DMS153 treated with DMSO at 0.1 percent for 48 hours (cell line): ENCODE measurements around the gene IFNA17.
"Not testable (repeated sequence)": the region's sequence is repeated elsewhere in the genome, so short reads cannot be mapped to it uniquely, and the experiment has no call there.

Source experiments
- DNase-seq: peaks from one replicate; lab custom pipeline; 2025; ENCODE audit not compliant: unreplicated experiment; lab: John Stamatoyannopoulos, UW

IFNA17 gene

GRCh38 chr9:21210782-21211181, 17.2 kb downstream of the IFNA17 start:
- not testable (repeated sequence) for DNase-seq

- DNase-seq: no peak
Measured at GRCh38 chr9:21210311-21210710, 17.7 kb downstream of the IFNA17 start.

- not testable (repeated sequence) for DNase-seq
Measured at GRCh38 chr9:21207043-21207442, 21.0 kb downstream of the IFNA17 start, which contains the start of gene IFNA10. IFNA10 (minus strand) TSS chr9:21207143; CDS start chr9:21207097, 46 bp downstream.

- DNase-seq: no peak
Measured at GRCh38 chr9:21205204-21205603, 22.8 kb downstream of the IFNA17 start.

- DNase-seq: not testable (repeated sequence)
Measured at GRCh38 chr9:21202105-21202504, 25.9 kb downstream of the IFNA17 start, which contains the start of gene IFNA7. IFNA7 (minus strand) TSS chr9:21202205; CDS start chr9:21202165, 40 bp downstream.

GRCh38 chr9:21194867-21195776, 32.9 kb downstream of the IFNA17 start:
- not testable (repeated sequence) for DNase-seq

- DNase-seq: not testable (repeated sequence)
Measured at GRCh38 chr9:21187487-21187886, 40.5 kb downstream of the IFNA17 start, which contains the start of gene IFNA4. IFNA4 (minus strand) TSS chr9:21187587; CDS start chr9:21187531, 56 bp downstream.

GRCh38 chr9:21182810-21183736, 44.9 kb downstream of the IFNA17 start:
- DNase-seq: not testable (repeated sequence)
